ENCODE data around the gene STAT5B.

DNA sequence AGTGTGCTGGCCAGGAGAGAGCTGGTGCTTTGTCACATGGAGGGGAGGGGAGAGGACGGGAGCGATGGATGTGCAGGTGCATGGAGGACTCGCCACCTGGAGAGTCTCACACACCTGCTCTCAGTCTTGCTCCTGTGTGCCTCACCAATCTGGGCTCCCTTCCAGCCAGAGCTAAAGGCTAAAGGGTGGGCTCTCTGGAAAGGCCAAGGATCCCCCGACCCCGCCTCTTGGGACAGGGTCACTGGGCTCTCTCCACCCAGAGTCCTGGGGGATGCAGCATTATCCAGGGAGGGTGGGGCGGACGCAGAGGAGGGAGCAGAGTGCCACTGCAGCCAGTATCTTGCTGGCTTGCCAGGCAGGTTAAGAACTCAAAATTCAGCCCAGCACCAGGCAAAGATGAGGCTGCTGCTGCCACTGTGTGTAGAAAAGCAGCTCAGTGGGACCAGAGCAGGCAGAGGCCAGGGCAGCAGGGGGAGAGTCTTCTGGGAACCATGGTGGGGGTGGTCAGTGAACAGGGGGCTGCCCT is 5.4 kb upstream of the STAT5B start:
- TF ChIP-seq HIVEP1 (CRISPR knock-in tag; IDR thresholded peaks at IDR 0.05) (no peak), ZHX1 (CRISPR knock-in tag; IDR thresholded peaks at IDR 0.05; ENCODE audit: low read depth) (no peak), ZFP37 (CRISPR knock-in tag; IDR thresholded peaks at IDR 0.05; ENCODE audit: borderline replicate concordance) (no peak), ARNT (IDR thresholded peaks at IDR 0.05) (no peak), BHLHE40 (IDR thresholded peaks at IDR 0.05; ENCODE audit: low read length) (no peak), SMYD3 (CRISPR knock-in tag; IDR thresholded peaks at IDR 0.05) (no peak), ZNF550 (CRISPR knock-in tag; IDR thresholded peaks at IDR 0.05; ENCODE audit: borderline replicate concordance) (no peak), ZNF441 (CRISPR knock-in tag; IDR thresholded peaks at IDR 0.05; ENCODE audit: borderline replicate concordance) (no peak), EZH2 (conservative IDR thresholded peaks at IDR 0.05; ENCODE audit: low read depth, low read length) (no peak), SETDB1 (CRISPR knock-in tag; IDR thresholded peaks at IDR 0.05; ENCODE audit: borderline replicate concordance) (no peak), PBX3 (CRISPR knock-in tag; IDR thresholded peaks at IDR 0.05; ENCODE audit: borderline replicate concordance) (no peak), STAT6 (CRISPR knock-in tag; IDR thresholded peaks at IDR 0.05; ENCODE audit: borderline replicate concordance) (no peak)
- TF ChIP-seq, protein P1, sequence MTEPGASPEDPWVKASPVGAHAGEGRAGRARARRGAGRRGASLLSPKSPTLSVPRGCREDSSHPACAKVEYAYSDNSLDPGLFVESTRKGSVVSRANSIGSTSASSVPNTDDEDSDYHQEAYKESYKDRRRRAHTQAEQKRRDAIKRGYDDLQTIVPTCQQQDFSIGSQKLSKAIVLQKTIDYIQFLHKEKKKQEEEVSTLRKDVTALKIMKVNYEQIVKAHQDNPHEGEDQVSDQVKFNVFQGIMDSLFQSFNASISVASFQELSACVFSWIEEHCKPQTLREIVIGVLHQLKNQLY (CRISPR knock-in tag; IDR thresholded peaks at IDR 0.05) = no peak
